HT1080 (cell line): ENCODE results near the gene NETO2. TPM values are rescaled to one million over a fixed set of nuclear protein-coding genes. Genes with fewer than 3 reads are reported as not detected.
"Not testable (repeated sequence)": the region's sequence is repeated elsewhere in the genome, so short reads cannot be mapped to it uniquely, and the experiment has no call there.

Experiments used
- DNase-seq: peaks from one replicate; pipeline ENCODE4 v3.0.0-alpha.2; 2015; ENCODE audit warnings: low read depth
- polyA plus RNA-seq, 2 experiments: library from polyadenylated mRNA; depleted of rRNA; stranded (reverse); fragments of >200 nt; gene quantifications; 2 replicates each; pipeline ENCODE4 v1.2.3, GENCODE V29; 2015
- total RNA-seq: library from RNA; depleted of rRNA; stranded (reverse); fragments of >200 nt; shearing (Covaris generic); gene quantifications from 2 replicates; pipeline ENCODE4 v1.2.3, GENCODE V29; 2014; rRNA removed

The NETO2 gene, protein sequence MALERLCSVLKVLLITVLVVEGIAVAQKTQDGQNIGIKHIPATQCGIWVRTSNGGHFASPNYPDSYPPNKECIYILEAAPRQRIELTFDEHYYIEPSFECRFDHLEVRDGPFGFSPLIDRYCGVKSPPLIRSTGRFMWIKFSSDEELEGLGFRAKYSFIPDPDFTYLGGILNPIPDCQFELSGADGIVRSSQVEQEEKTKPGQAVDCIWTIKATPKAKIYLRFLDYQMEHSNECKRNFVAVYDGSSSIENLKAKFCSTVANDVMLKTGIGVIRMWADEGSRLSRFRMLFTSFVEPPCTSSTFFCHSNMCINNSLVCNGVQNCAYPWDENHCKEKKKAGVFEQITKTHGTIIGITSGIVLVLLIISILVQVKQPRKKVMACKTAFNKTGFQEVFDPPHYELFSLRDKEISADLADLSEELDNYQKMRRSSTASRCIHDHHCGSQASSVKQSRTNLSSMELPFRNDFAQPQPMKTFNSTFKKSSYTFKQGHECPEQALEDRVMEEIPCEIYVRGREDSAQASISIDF
- total RNA-seq: 88.8 and 101 TPM in 2 replicates
- polyA plus RNA-seq (2015; cell fraction: cytosol; rRNA removed): 101 and 113 TPM in 2 replicates
- 63.6 and 72.0 TPM in 2 replicates for polyA plus RNA-seq (2015; cell fraction: nucleus; rRNA removed)

DNA sequence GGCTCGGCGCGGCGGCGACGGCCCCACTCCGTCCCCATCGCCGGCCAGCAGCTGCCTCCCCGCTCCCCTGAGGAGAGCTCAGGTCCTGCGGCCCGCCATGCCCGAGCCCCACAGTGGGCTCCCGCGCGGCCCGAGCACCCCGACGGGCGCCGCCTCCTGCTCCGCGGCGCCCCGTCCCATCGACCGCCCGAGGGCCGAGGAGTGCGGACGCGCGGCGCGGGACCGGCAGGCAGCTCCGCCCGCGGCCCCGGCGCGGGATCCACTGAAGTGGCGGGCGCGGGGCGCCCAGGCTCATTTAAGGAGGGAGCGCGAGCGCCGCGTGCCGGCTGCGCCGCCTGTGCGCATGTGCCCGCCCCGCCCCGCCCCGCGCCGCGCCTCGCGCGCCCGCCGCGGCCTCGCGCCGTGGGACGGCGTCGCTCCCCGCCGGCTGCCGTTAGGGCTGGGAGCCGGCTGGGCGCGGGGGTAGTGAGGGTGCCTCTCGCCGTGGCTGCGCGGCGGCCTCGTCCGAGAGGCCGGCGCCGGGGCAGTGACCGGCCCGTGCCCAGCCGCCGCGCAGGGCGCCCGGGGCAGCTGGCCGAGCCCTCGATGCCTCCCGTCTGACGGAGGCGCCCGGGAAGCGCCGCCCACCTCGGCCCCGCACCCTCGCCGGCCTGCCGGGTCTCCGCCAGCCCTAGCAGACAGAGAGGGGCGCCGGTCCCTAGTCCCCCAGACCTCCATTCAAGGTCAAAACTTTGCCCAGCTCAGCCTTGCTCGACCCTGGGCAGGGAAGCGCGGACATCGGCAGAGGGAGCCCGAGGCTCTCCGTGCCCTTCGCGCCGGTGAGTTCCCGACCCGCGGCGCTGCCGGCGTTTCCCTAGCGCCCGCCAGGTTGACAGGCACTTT, at the start of gene NETO2:
TSS of gene NETO2 (minus strand) at position 269 of the 882 bp plus-strand sequence. CDS start 333 bp downstream, outside the sequence.
- DNase-seq: no peak

DNA sequence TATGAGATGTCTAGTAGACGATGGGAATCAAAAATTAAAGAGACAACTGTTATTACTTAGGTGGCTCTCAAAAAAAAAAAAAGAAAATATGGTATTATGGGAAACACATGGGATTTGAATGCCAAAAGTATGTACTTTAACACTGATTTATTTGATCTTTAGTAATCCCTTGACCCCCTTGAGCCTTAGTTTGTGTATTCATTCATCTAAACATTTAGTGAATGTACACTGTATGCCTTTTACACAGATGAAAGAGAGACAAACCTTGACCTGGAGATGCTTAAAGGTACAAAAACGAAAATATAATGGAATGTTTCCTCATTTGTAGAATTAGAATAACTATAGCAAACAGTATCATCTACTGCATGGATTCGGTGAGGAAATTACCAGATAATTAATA, 38.6 kb upstream of the NETO2 start:
- DNase-seq: no peak

DNA sequence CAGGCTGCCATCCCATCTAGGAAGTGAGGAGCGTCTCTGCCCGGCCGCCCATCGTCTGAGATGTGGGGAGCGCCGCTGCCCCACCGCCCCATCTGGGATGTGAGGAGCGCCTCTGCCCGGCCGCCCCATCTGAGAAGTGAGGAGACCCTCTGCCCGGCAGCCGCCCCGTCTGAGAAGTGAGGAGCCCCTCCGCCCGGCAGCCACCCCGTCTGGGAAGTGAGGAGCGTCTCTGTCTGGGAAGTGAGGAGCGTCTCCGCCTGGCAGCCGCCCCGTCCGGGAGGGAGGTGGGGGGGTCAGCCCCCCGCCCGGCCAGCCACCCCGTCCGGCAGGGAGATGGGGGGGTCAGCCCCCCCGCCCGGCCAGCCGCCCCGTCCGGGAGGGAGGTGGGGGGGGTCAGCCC, 37.3 kb upstream of the NETO2 start:
- not testable (repeated sequence) for DNase-seq

DNA sequence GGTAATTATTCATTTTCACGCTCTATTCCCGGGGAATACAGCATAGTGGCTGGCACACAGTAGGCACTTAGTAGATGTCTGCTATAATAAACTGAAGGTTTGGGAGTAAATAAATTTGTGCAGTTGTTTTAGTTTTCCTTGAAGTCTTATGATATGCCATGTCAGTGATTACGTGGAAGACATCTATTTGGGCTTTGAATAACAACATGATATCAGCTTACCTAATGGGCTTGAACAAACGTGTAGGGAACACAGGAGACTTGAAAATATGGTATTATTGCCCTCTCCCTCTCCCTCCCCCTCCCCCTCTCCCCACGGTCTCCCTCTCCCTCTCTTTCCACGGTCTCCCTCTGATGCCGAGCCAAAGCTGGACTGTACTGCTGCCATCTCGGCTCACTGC, 36.3 kb upstream of the NETO2 start:
- DNase-seq: no peak

DNA sequence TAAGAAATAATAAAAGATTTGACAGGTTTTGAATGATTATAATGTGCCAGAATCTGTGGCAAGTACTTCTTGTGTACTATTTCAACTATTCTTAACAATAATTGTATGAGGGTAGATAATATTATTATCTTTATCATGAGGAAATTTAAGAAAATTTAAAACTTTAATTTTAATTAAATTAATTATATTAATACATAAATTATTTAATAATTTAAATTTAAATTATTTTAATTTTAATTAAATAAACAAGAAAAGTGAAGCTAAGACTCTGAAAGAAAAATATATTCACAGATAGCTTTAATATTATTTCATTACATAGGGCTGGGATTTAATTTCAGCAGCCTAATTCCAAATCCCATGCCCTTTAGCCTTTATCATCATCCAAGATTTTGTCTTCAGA, 31.4 kb upstream of the NETO2 start:
- DNase-seq: no peak

DNA sequence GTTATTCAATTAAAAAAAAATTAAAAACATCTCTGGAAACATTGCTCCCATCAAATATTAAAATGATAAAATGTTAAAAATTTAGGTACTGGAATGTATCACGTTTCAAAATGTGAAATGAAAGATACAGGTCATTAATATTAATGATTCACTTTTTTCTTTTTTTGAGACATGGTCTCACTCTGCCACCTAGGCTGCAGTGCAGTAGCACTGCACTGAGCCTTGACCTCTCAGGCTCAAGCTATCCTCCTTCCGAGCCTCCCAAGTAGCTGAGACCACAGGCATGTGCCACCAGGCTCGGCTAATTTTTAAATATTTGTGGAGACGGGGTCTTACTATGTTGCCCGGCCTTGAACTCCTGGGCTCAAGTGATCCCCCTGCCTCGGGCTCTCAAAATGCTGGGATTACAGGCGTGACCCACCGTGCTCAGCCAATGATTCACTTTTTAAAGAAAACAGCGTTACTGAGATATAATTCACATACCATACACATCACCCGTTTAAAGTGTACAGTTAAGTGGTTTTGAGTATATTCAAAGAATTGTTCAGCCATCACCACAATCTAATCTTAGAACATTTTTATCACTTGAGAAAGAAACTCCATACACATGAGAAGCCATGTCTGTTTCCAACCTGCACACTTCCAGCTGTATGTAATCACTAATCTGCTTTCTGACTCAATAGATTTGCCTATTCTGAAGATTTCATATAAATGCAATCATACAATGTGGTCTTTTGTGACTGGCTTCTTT, 19.1 kb upstream of the NETO2 start:
- no peak for DNase-seq

DNA sequence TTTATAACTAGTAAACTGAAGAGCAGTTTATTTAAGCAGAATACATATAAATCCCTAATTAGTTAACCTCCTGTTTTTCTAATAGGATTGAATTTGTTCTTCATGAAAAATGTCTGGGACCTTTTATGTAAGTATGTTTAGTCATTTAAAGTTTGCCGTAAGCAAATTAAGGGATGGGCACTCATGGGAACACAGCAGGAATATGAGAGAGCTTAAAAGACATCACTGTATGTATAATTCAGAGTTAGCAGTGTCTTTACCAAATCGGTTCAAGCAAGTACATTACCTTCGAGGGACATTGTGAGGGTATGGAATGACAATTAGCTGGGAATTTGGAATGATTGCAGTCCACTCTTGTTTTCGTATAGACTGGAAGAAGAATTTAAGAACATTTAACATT, 17.7 kb upstream of the NETO2 start:
- DNase-seq: no peak

DNA sequence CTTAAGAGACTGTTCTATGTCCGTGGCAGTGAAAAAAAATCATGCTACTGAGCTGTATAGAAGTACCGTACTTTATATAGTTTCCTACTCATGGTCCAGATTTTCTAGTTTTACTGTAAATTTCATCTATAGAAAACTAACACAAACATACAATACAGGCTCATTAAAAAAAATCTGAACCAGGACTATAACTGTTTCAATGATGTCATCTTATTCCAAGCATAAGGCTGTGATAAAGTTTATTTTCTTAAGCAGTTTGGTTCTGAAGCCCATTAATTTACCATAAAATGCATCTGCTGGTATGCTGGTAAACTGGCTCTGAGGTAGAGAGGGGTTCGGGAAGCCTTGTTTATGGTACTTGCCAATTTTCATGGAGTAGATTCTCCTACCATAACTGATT, 16.7 kb upstream of the NETO2 start:
- no peak for DNase-seq

DNA sequence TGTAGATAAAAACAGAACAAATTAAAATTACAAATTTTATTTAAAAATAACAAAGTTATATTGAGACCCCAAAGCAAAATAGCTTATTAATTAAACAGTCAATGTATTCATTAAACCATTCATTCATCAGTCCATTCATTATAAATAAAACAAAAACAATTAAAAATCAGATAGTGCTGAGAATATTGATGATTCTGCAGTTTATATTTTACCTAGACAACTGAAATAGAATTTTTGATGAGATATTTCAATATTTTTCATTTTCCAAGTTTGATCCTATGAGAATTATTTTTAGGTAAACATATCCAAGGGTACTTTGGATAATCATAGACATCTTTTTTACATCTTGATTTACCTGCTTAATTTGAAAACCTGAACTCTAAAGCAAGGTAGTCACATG, 15.2 kb upstream of the NETO2 start:
- no peak for DNase-seq

DNA sequence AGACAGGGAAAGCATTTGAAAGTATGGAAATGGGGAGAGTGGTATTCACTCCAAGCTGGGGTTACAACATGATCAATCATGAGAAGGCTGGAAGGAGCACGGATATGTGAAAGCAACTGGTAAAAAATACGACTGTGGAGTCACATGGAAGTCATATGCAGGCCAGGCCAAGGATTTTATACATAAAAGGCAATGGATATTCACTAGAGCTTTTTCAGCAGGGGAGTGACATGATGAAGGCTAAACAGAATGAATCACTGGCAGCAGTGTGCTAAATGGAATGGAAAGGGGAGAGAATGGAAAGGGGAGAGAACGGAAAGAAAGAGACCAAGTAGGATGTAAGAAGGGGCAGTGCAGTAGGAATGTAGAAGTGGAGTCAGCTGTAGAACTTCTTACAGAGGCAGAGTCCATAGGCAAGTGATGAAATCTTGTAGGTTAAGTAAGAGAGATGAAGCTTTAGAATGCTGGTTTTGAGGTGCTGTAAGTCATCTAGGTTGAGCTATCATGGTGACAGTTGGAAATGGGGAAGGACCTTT, 13.0 kb upstream of the NETO2 start:
- DNase-seq: no peak

DNA sequence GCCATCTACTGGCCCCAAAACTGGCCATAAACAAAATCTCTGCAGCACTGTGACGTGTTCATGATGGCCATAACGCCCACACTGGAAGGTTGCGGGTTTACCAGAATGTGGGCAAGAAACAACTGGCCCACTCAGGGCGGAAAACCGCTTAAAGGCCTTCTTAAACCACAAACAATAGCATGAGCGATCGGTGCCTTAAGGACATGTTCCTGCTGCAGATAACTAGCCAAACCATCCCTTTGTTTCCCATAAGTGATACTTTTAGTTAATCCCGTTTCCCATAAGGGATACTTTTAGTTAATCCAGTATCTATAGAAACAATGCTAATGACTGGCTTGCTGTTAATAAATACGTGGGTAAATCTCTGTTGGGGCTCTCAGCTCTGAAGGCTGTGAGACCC, 8.8 kb upstream of the NETO2 start:
- not testable (repeated sequence) for DNase-seq

DNA sequence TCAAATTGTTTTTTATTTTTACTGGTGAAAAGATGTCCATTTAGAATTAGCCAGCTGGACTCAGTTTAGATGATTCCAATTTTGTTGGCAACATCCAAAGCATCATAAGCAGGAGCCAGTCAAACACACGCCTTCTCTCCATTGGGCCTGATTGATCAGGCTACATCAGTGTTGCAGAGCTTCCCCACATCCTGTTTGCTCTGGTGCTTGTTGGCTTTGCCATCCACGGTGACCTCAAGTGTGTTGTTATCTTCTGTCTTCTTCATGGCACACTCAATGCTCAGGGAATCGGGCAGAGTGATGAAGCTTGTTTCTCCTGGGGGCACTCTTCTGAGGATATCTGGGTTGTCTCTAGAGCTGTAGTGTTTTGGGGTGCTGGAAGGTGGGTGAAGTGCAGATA, 6.3 kb upstream of the NETO2 start:
- no peak for DNase-seq

DNA sequence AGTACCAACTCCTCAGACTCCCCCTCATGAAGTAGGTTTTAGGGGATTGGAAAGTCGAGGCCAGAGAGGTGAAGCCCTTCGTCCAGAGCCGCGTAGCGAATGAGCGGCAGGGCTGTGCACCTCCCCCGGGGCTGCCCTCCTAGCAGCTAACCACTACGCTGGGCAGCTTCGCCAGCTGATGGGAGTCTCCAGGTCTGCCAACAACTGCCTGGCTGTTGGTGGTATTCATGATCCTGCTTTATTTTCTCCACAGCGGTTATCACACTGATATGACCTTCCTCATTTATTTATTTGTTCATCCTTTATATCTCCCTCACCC, 773 bp upstream of the NETO2 start:
- DNase-seq: no peak

DNA sequence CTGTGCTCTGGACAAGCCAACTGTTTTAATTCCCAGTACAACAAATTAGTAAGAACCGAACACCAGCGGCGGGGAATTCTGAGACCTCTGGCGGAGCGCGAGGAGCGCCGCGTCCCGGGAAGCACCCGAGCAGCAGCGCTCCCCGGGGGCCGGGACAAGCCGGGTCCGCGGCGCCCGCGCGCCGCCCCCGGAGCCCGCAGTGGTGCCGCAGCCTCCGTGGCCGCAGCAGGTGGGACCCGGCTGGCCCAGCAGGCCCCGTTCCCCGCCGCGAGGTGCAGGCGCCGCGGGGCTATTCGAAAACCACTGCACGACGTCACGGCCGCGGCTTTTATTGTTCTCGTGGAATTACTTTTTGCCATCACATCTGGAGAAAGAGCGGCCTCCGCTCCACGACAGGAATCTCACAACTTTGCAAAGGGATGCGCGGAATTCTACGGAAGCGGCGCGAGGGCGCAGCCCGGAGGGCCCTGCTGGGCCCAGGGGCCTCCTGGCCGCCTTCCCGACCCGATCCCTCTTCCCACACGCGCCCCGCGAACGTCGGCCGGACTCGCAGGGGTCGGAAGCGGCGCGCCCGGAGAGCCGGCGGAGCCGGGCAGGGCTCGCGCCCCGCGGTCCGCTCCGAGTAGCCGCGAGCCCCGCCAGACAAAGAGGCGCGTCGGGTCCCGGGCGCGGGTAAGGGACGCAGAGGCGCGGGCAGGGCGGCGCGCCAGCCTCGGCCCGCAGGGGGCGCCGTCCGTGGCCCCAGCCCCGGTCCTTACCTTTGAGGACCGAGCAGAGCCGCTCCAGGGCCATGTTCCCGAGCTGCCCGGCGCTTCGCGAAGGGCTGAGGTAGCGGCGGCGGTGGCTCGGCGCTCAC, 696 bp downstream of the NETO2 start:
- peak; percentile 79 for DNase-seq

DNA sequence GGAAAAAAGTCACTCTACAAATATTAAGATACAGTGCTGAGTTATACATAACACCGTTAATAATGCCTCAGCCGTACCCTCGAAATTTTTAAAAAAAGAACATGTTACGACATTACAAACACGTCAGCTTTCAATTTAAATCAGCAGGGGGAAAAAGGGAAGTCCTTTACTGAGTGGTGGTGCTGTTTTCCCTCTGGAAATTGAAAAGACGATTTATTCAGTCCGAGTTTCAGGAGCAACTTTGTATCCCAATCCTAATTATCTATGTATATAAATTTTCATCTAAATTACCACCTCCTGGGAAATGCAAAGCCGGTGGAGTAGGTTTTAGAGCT, 1.3 kb downstream of the NETO2 start:
- DNase-seq: peak; percentile 8

DNA sequence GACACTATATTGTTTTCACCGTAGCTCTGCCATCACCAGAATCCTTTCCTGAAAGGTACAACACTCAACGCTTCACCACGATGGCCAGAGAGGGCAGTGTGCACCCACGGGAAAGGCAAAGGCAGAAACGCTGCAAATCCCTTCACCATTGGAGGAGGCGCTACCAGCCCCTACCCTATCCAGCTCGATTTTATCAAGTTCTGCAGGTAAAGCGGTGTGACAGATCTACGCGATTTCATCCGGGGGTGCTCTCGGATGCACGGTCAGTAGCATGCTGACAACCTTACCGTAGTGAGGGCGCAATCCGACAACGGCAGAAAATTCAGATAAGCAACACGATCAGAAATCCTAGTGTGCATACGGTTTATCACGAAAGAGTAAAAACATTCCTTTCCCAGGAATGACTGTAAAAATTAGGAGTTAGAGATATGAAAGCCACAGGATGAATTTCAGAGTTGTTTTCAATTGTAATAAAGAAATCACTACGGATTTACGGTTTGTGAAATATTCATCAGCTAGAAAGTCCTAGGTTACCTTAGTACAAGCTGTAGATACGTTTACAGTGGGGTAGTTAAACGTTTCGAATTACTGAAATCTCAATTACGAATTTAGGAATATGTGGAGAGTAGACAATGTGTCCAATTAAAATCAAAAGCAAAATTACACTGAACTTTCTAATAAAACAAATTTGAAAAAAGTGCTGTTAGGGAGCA, 1.8 kb downstream of the NETO2 start:
- peak; percentile 73 for DNase-seq

DNA sequence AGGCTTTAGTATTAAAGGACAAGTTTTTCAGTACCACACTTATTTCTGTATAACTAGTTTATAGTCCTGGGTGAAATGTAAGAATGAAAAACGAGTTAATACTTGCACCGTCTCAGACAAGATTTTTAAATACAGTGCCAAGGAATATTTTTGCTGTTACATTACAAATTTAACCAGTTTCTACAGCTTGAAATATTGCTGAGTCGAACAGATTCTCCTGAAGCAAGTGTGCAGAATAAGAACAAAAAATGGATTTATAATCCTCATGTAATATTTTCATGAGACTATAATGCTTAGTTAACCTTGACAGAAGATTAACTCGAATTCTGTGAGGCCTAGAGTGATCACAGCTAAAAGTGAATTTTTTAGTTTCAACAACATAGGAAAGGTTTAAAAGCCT, 3.1 kb downstream of the NETO2 start:
- DNase-seq: no peak

DNA sequence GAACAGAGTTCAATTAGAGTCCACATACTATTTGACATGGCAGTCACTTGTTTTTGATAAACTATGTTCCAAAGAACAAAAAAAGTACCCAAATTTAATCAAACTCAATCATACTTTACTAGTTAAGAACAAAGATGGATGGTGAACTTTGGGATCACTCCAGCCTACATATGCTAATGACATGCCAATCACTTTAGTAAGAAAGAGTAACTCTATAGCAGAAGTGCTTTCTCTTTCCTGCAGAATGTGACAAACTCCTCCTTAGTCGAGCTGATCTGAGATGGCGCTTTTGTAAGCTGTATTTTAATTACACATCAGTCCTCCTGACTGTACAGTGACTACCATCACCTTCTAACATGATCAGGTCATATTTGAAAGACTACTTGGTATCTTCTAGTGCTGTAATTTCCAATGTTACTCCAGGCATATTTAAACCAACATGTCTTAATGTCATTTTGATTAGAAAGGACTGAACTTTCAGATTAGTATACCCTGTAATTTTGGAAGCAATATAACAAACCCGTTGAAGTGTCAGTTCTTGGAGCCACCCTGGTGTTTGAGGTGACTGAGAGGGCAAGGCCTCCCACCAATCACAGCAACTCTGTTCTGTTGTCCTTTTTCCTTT, 4.1 kb downstream of the NETO2 start:
- DNase-seq: no peak

DNA sequence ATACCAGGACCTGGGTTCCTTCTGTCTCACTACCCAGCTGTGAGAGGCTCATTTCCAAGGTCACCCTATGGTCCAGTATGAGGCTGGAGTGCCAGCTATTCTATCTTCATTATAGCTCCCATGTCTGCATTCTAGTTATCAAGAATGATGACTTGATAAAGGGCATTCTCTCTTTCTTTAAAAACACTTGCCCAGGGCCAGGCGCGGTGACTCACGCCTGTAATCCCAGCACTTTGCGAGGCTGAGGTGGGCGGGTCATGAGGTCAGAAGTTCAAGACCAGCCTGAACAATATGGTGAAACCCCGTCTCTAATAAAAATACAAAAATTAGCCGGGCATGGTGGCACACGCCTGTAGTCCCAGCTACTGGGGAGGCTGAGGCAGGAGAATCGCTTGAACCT, 5.8 kb downstream of the NETO2 start:
- peak; percentile 39 for DNase-seq
